Ascending aorta (tissue), 2 donors: ENCODE data around the gene INPP4A. TPM values are rescaled to one million over a fixed set of nuclear protein-coding genes. Genes with fewer than 3 reads are reported as not detected.

Experiments
- DNase-seq, 2 donors: peaks; one replicate each; pipeline ENCODE4 v3.0.0-alpha.2; 2019; ENCODE audit warnings: low spot score in 2 of 2
- H3K27ac ChIP-seq, 2 donors: fragments of 200-600 bp; sonication (generic); one replicate each; pipeline ENCODE4 v1.5.1; 2016 to 2017; ENCODE audit warnings: mild to moderate bottlenecking in 1 of 2
- H3K27me3 ChIP-seq: fragments of 200-600 bp; sonication (generic); one replicate; pipeline ENCODE4 v1.5.1; 2017
- H3K36me3 ChIP-seq, 2 donors: fragments of 200-600 bp; sonication (generic); one replicate each; pipeline ENCODE4 v1.5.1; 2016
- H3K4me1 ChIP-seq, 2 donors: fragments of 200-600 bp; sonication (generic); one replicate each; pipeline ENCODE4 v1.5.1; 2016 to 2017; ENCODE audit warnings: mild to moderate bottlenecking in 1 of 2
- H3K4me3 ChIP-seq, 2 donors: fragments of 200-600 bp; sonication (generic); one replicate each; pipeline ENCODE4 v1.5.1; 2016 to 2017; ENCODE audit warnings: mild to moderate bottlenecking in 1 of 2
- H3K9me3 ChIP-seq, 2 donors: fragments of 200-600 bp; sonication (generic); one replicate each; pipeline ENCODE4 v1.5.1; 2016
- intact Hi-C: fragments of 100-400 bp; cut with DNase I; formaldehyde crosslinking; loops from one replicate; pipeline ENCODE4 v1.15.1; 2023
- total RNA-seq: library from RNA; depleted of rRNA; stranded (reverse); fragments of >200 nt; gene quantifications from one replicate; pipeline ENCODE4 v1.1.0, GENCODE V29; 2016
- TF ChIP-seq, protein P1 (sequence below), 3 experiments: fragments of 200-600 bp in 2 of 3; fragments of 450-650 bp in 1 of 3; sonication (generic) in 2 of 3; IDR thresholded peaks; one replicate each; pipeline ENCODE4 v1.5.1; 2016 to 2019; ENCODE audit warnings: antibody characterized with exemption in 3 of 3, mild to moderate bottlenecking in 1 of 3, moderate library complexity in 1 of 3

The INPP4A gene
- total RNA-seq = 52.8 TPM

DNA sequence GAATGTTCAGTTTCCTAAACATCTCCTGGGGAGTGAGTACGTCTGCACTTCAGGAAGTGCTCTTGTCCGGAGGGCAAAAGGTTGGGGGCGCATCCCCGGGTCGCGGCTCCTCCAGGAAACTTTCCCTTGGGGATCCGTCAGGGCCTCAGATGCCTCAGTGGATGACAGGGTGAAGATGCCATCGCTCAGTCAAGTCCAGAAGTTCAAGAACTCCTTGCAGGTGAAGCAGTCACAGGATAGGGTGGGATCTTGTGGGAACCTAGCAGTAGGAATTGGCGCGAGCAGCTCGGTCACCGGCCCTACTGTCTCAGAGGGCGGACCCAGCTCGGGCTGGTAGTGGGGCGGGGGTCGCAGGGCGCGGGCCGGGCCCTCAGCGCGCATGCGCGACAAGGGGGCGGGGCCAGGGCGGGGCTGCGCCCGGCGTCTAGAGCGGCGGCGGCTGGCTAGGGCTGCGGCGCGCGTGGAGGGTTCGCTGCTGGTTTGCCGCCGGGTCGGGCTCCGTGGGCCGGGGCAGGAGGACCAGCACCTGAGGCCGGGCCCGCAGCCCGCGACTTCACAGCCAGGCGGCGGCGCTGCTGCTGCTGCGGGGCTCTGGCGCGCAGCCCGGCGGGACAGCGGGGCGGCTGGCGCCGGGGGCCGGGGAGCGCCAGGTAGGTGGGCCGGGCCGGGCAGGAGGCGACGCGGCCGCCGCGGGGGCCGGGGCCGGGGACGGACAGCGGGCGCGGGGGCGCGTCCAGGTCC lies at the start of gene INPP4A:
Gene INPP4A (plus strand): TSS at position 423 of the 741 bp plus-strand sequence. CDS start 75,191 bp downstream, outside the sequence.
- no peaks in the 10 kb centered on the region for H3K9me3 ChIP-seq
- H3K27ac ChIP-seq = peak within 1 kb of the TSS; percentile 53 to 74
- peaks cover 2 to 8% of the 10 kb centered on the region in 2 donors for H3K4me1 ChIP-seq
- H3K36me3 ChIP-seq = no peaks in the 10 kb centered on the region
- TF ChIP-seq, protein P1, sequence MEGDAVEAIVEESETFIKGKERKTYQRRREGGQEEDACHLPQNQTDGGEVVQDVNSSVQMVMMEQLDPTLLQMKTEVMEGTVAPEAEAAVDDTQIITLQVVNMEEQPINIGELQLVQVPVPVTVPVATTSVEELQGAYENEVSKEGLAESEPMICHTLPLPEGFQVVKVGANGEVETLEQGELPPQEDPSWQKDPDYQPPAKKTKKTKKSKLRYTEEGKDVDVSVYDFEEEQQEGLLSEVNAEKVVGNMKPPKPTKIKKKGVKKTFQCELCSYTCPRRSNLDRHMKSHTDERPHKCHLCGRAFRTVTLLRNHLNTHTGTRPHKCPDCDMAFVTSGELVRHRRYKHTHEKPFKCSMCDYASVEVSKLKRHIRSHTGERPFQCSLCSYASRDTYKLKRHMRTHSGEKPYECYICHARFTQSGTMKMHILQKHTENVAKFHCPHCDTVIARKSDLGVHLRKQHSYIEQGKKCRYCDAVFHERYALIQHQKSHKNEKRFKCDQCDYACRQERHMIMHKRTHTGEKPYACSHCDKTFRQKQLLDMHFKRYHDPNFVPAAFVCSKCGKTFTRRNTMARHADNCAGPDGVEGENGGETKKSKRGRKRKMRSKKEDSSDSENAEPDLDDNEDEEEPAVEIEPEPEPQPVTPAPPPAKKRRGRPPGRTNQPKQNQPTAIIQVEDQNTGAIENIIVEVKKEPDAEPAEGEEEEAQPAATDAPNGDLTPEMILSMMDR (IDR thresholded peaks at IDR 0.05) = peak in 1 of 3 experiments; percentile 33
- H3K4me3 ChIP-seq = peak within 1 kb of the TSS; percentile 61 to 97
- no peaks in the 10 kb centered on the region for H3K27me3 ChIP-seq
- peak in 1 of 2 donors; percentile 76 for DNase-seq
- intact Hi-C loops = loop anchor here (2.0 to 5.0 kb wide), 2 partner anchors 58 to 164 kb away; partner anchors contain the start of genes COA5 and UNC50

DNA sequence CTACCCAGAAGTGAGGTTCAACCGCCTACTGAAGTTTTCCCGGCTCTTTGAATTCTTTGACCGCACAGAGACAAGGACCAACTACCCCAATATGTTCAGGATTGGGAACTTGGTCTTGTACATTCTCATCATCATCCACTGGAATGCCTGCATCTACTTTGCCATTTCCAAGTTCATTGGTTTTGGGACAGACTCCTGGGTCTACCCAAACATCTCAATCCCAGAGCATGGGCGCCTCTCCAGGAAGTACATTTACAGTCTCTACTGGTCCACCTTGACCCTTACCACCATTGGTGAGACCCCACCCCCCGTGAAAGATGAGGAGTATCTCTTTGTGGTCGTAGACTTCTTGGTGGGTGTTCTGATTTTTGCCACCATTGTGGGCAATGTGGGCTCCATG lies 48.7 kb upstream of the INPP4A start:
- DNase-seq = no peak
- TF ChIP-seq, protein P1 (IDR thresholded peaks at IDR 0.05) = no peak
- Histone ChIP-seq H3K4me3 (no peak overlapping the region), H3K27me3 (no peaks in the 10 kb centered on the region), H3K27ac (no peak overlapping the region), H3K9me3 (no peaks in the 10 kb centered on the region), H3K4me1 (no peaks in the 10 kb centered on the region), H3K36me3 (no peaks in the 10 kb centered on the region)
- intact Hi-C loops = no loop called here

DNA sequence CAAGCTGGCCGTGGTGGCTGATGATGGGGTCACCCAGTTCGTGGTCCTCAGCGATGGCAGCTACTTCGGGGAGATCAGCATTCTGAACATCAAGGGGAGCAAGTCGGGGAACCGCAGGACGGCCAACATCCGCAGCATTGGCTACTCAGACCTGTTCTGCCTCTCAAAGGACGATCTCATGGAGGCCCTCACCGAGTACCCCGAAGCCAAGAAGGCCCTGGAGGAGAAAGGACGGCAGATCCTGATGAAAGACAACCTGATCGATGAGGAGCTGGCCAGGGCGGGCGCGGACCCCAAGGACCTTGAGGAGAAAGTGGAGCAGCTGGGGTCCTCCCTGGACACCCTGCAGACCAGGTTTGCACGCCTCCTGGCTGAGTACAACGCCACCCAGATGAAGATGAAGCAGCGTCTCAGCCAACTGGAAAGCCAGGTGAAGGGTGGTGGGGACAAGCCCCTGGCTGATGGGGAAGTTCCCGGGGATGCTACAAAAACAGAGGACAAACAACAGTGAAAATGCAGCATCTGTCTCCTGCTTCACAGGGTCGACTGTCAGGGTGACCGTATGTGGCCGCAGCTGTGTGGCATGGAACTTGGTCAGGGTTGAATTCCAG lies 47.8 kb upstream of the INPP4A start:
- no peak overlapping the region for H3K4me3 ChIP-seq
- DNase-seq = no peak
- no peaks in the 10 kb centered on the region for H3K36me3 ChIP-seq
- H3K9me3 ChIP-seq = no peaks in the 10 kb centered on the region
- TF ChIP-seq, protein P1 (IDR thresholded peaks at IDR 0.05) = no peak
- no peak overlapping the region for H3K27ac ChIP-seq
- intact Hi-C loops = no loop called here
- H3K4me1 ChIP-seq = no peaks in the 10 kb centered on the region
- H3K27me3 ChIP-seq = no peaks in the 10 kb centered on the region

GRCh38 chr2:98399140-98399539 lies 45.5 kb upstream of the INPP4A start:
- no peaks in the 10 kb centered on the region for H3K4me1 ChIP-seq
- H3K27ac ChIP-seq = no peak overlapping the region
- intact Hi-C loops = no loop called here
- DNase-seq = no peak
- TF ChIP-seq, protein P1 (IDR thresholded peaks at IDR 0.05) = no peak
- H3K27me3 ChIP-seq = no peaks in the 10 kb centered on the region
- no peaks in the 10 kb centered on the region for H3K36me3 ChIP-seq
- no peak overlapping the region for H3K4me3 ChIP-seq
- no peaks in the 10 kb centered on the region for H3K9me3 ChIP-seq

GRCh38 chr2:98403878-98404277 lies 40.8 kb upstream of the INPP4A start:
- intact Hi-C loops = no loop called here
- H3K4me1 ChIP-seq = no peaks in the 10 kb centered on the region
- TF ChIP-seq, protein P1 (IDR thresholded peaks at IDR 0.05) = no peak
- no peak overlapping the region for H3K27ac ChIP-seq
- H3K27me3 ChIP-seq = no peaks in the 10 kb centered on the region
- no peak for DNase-seq
- no peak overlapping the region for H3K4me3 ChIP-seq
- H3K9me3 ChIP-seq = no peaks in the 10 kb centered on the region
- H3K36me3 ChIP-seq = no peaks in the 10 kb centered on the region
